ENCODE results near the gene FOXO3. TPM values are rescaled to one million over a fixed set of nuclear protein-coding genes. Genes with fewer than 3 reads are reported as not detected.
A peak's percentile ranks its signal among the peaks of the same experiment; 100 is the strongest.

The FOXO3 gene
- total RNA-seq, 2 donors from 2014 or later: 34.0 to 38.6 TPM

GRCh38 chr6:108711826-108712225 lies 151.1 kb downstream of the FOXO3 start:
- intact Hi-C loops (cut with DNase I): no loop called here
- ATAC-seq: no peak
- no peak for DNase-seq

- DNase-seq (no peak), ATAC-seq (no peak)
- intact Hi-C loops (cut with DNase I): no loop called here
Observed at GRCh38 chr6:108712946-108713345, 152.2 kb downstream of the FOXO3 start.

DNA sequence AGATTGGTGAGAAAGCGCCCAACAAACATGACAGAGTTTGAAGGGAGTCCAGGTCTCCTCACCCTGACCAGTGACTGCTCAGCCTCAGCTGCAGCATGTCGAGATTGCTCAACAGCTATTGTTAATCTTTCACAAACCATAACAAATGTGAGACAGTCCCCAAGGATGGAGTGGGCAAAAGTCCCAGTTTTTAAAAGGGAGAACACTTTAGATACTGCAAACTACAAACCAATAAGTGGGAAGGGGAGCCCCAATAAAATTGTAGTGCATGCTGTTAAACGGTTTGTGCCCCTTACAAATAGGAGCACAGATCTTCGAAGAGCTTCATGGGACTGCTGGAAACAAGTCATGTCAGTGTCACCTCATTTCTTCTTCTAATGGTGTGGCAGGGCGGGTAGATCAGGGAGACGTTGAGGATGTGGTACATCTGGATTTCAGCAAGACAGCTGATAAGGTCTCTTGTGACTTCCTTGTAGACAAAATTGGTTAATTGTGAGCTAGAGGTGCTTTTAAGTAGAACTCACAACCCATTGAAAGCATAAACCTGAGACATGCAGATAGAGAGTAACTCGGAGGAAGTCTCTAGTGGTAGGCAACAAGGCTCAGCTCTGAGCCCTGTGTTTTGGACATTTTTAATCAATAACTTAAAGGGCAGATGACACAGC lies 153.5 kb downstream of the FOXO3 start:
- intact Hi-C loops (cut with DNase I): no loop called here
- ATAC-seq (peak; percentile 77 to 80), DNase-seq (no peak)

DNA sequence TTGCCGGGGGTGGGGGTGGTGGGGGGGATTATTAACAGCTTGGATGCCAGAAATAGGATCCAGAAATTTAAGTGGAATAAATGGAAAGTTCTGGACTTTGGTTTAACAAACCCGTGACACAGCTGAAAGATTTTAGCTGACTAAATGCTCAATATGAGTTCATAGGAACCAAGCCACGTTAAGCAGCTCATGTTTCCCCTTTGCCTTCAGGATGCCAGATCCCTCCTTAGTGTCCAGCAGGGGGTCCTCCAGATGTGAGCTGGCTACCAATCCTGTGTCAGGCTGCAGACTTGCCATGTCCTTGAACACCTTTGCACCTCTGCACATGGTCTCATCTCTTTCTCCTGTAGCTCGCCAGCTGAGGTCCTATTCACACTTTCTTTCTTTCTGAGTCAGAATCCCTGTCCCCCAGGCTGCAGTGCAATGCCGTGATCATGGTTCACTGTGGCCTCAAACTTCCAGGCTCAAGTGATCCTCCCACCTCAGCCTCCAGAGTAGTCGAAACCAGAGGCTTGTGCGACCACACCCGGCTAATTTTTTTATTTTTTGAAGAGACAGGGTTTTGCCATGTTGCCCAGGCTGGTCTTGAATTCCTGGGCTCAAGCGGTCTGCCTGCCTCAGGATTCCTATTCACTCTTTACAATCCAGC lies 154.2 kb downstream of the FOXO3 start:
- intact Hi-C loops (cut with DNase I): no loop called here
- DNase-seq: no peak
- ATAC-seq: peak; percentile 16 to 37

GRCh38 chr6:108715832-108716231 lies 155.1 kb downstream of the FOXO3 start:
- ATAC-seq (peak in 1 of 2 donors; percentile 25), DNase-seq (no peak)
- intact Hi-C loops (cut with DNase I): no loop called here

DNA sequence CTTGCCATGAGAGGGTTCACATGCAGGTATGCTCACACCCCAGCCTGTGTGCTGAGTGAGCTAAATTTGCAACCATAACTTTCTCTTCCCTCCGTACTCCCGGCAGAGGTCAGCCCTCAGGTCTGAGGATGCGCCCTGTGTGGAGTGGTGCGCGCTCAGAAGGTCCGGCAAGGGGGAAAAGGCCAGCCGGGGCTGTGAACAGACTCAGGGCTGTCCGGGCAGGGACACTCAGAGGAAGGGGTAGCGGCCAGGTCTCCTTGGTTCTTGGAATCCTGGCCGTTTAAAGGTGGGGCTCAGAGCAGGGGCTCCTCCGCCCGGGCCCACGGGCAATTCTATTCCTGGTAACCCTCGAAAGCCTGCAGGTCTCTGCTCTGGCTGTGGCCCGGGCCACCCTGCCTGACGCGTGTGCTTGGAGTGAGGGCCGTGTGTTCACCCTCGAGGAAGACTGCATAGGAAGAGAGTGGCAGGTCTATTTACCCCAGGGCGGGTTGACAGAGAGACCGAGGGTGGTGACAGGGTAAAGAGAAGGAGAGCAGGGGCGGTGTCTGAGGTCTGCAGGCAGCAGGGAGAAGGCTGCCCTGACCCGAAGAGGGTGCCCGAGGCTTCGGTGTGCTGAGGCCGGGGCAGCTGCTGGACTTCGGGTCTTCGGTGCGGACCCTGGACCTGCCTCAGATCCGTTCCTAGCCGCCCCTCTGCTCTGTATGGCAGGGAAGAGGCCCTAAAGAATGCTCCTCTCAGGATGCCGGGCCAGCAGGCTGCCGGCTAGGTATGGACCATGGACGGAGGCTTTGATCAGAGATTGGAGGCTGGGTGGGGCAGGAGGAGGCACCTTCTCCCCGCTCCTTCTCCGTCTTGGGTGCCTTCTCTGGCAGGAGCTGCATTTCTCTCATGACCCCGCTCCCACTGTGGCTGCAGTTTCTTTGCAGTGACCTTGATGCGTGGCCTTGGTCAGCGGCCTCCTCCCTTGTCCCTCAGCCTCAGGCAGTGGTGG lies 156.4 kb downstream of the FOXO3 start:
- no peak for ATAC-seq
- no peak for DNase-seq
- intact Hi-C loops (cut with DNase I): no loop called here

DNA sequence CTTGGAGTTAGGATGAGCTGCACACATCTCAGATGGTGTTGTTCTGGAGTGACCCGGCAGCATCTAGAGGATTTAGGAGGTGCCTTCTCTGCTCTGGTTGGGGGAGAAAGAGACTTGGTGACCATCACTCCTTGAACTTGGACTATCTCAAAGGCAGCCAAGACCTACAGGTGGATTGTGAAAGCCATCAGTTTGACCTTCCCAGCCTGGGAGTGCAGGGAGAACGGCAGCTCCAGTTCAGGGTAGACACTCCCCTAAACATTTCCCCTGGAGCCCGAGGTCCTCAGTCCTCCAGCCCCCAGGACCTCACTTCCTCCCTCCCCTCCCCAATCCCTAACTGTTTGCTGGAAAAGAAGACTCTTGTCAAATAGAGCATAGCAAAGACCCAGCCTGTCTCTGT lies 158.8 kb downstream of the FOXO3 start:
- DNase-seq (no peak), ATAC-seq (no peak)
- intact Hi-C loops (cut with DNase I): no loop called here

DNA sequence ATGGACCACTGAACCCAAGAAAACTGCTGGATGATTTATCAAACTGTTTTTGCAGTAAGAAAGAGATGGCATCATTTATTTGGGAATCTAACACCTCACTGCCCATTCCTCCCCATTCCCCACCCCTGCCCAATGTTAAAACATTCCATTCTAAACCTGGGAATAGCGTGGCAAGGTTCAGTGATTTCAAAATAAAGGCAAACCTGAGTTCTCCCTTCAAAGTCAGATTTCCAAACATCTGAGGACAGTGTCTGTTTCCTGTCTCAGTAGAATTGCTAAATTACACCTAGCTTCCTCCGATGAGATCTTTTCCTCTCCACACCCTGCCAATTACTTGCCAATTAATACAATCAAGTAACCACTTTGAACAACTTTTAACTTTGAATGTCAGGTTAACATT lies 160.1 kb downstream of the FOXO3 start:
- intact Hi-C loops (cut with DNase I): no loop called here
- no peak for DNase-seq
- no peak for ATAC-seq

- DNase-seq: no peak
- no peak for ATAC-seq
- intact Hi-C loops (cut with DNase I): no loop called here
Observed at GRCh38 chr6:108721286-108721685, 160.6 kb downstream of the FOXO3 start.

GRCh38 chr6:108723594-108723993 lies 162.9 kb downstream of the FOXO3 start:
- intact Hi-C loops (cut with DNase I): no loop called here

DNA sequence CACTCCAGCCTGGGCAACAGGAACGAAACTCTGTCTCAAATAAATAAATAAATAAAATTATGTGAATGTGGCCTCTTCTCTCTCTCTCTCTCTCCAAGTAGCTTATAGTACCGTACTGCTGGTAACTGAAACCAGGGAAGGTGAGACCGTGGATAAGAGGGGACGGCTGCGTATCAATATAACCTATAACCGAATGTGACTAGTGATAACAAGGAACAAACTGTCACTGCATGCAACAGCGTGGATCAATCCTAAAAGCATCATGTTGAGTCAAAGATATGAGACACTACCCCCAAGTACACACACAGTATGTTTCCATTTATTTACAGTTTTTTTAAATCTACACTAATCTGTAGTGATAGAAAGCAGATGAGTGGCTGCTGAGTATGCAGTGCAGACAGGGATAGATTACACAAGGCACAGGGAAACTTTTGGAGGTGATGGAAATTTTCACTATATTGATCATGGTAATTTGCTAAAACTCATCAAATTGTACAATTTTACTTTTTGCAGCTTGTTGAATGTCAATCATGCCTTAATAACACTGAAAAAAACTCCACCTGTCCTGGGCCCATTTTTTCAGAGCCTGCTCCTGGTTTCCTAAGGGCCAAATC lies 166.1 kb downstream of the FOXO3 start:
- no peak for ATAC-seq
- DNase-seq: no peak
- intact Hi-C loops (cut with DNase I): no loop called here

More at GRCh38 chr6:108723594-108723993, 162.9 kb downstream of the FOXO3 start:
- no peak for DNase-seq
- ATAC-seq: no peak

DNA sequence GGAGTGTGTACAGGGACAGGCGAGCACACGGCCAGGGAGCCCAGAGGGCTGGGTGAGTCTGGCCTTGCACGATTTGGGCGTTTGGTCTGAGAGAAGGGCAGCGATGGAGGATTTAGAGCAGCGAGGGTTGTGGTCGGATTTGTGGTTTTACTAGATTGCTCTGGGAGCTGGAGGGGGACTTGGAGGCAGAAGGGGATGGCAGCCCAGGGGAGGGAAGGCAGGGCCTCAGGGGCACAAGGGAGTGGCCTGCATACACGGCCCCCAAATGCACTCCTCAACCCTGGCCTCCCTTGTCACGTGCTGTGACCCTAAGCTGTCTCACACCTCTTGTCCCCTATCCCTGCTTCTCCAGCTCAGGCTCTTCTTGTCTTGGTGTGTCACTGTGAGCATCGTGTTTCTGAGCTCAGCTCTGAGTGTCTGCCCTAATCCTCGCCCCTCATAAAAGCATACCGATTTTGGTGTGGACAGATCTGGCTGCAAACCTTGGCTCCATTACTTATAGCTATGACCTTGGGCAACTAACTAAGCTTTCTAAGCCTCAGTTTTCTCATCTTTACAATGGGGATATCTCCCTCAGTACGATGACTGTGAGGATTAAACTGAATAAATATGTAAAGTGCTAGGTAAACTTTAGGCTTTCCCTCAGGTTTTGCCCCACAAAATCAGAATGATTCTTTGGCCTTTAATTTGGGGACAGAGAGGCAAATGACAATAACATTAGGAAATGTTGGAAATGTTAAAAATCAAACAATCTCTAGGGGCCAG lies 167.4 kb downstream of the FOXO3 start:
- ATAC-seq (no peak), DNase-seq (no peak)
- intact Hi-C loops (cut with DNase I): no loop called here

GRCh38 chr6:108728826-108729225 lies 168.1 kb downstream of the FOXO3 start:
- ATAC-seq: no peak
- intact Hi-C loops (cut with DNase I): no loop called here
- DNase-seq: no peak

DNA sequence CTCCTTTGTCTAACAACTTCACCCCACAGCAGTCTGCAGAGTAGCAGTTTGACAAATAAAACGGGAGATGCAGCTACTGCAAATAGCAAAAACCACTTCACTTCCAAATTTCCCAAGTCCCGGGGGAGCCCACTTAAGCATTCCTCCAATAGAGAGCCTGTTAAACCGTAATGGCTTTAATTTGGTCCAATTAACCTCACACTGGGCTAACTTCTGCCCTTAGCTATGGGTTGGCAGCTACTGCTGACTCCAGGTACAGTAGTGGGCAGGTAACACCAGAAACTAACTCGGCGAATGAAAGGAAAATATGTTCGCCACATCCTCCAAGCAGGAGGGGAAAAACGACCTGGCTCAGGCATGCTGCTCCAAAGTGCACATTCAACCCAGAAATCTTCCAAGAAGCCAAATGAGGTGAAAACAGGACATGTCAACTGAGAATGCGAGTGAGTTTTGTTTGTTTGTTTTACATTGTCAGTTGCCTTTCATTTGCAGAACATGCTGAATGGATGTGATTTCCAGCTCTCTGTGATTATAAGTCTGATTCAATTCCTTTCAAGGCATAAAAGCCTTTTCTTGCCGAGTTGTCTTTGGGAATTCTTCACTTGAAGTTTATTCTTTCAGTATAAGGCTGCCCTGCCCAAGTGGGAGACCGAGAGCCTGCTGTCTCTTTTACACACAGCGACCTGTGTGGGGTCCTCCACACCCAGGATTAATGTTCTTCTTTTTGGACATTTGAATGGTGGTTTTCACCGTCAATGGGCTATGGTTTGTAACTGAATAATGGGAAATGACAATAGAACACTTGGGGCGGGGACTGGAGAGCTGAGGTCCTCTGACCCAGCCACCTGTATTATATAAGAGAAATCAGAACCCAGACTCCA lies 170.2 kb downstream of the FOXO3 start:
- intact Hi-C loops (cut with DNase I): no loop called here
- no peak for ATAC-seq

DNA sequence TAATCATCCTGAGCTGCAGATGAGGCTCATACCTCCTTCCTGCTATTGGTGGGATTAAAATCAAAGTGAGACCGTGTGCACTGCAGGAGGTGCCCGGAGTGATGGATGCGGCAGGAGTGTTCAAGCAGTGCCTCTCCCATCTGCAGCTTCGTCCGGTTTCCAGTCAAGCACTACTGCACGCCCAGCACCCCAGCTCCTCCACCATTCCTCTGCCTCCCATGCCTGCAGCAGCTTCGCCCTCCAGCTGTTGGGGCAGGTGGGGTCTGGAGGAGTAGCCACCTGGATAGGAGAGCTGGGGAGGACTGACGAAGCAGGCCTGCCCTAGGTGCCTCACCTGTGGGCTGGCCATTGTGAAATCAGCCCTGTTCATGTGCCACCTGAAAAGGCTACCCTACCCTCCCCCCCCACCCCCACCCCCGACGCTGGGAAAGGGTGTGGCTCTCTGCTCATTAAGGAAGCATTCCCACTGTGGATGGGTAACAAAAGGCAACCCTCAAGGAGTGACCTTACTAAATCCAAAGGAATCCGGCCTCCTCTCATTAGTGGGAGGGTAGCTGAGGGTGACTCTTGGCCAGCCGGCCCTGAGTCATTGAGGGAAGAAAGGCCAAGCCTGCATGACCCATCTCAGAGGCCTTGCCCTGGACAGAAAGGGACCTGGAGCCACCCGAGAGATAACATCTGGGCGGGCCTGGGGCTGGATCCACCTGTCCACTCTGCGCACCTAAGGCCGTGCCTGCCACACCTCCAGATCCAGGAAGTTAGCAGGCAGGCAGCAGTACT lies 171.6 kb downstream of the FOXO3 start:
- ATAC-seq: no peak
- DNase-seq: no peak
- intact Hi-C loops (cut with DNase I): no loop called here

More for the DNA sequence above, 170.2 kb downstream of the FOXO3 start:
- no peak for DNase-seq

DNA sequence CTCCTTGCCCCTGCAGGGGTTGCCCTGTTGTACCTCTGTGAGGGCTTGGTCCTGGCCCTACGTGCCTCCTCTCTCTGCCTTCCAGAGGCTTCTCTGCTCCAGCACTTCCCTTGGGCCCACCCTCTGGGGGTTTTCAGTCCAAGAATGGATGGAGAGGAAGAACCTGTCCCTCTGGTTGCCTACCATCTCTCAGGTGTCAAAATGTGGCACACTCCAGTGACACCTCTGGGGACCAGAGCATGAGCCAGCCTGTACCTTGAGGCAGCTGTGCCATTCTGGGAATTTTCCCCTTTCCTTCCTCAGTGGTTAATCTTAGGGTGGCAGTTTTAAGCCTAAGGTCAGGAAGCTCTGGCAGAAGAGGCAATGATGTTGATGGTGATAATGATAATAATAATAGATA lies 172.3 kb downstream of the FOXO3 start:
- intact Hi-C loops (cut with DNase I): no loop called here
- no peak for DNase-seq
- no peak for ATAC-seq

DNA sequence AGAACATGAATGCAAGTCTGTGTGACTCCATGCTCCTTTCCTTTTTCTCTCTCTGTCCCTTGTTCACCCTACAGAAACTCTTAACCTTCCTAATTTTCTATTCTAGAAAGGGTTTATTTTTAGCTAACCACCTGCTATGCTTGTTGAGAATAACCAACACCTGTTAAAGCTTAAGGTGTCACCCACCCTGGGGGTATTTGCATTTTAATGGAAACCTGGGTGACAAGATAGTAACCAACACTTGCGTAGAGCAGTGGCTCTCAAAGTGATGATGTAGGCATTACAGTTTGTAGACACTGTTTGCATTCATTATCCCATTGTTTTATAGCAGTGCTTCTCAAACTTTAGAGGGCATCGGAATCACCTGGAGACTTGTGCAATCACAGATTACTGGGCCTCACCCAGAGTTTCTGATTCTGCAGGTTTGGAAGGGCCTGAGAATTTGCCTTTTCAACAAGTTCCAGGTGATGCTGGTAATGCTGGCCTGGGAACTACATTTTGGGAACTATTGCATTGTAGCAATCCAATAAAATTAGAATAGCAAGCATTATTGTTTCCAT lies 173.1 kb downstream of the FOXO3 start:
- ATAC-seq (no peak), DNase-seq (no peak)
- intact Hi-C loops (cut with DNase I): no loop called here

All from left cardiac atrium (tissue), 4 donors.